H1 (cell line): ENCODE data around the gene PYGB. TPM values are rescaled to one million over a fixed set of nuclear protein-coding genes. Genes with fewer than 3 reads are reported as not detected.
A peak's percentile ranks its signal among the peaks of the same experiment; 100 is the strongest.

Experiments used
- CTCF ChIA-PET: fragments of 300-600 bp; sonication (Branson Sonifier 250); formaldehyde crosslinking; loops from one replicate; lab custom pipeline; 2021; ENCODE audit not compliant: partially characterized antibody; lab: Charles Lee
- POLR2A ChIA-PET: fragments of 300-600 bp; sonication (Branson Sonifier 250); formaldehyde crosslinking; loops from one replicate; lab custom pipeline; 2021; ENCODE audit warnings: inconsistent platforms; ENCODE audit not compliant: partially characterized antibody; lab: Charles Lee
- DNase-seq, 2 experiments: peaks; one replicate each; pipeline versions ENCODE4 v3.0.0 to v3.0.0-alpha.2; 2010 to 2022; ENCODE audit warnings: low spot score in 2 of 2, low read depth in 1 of 2, mixed read lengths in 1 of 2
- FAIRE-seq: peaks from 2 replicates; lab custom pipeline; 2011; peaks lifted over from hg19 to GRCh38; lab: Jason Lieb, UNC
- H2AFZ ChIP-seq: 2 replicates; pipeline ENCODE4 v1.8.1; 2012; ENCODE audit warnings: low read length, inconsistent platforms
- H2AK5ac ChIP-seq: 2 replicates; pipeline ENCODE4 v1.6.1; 2013; ENCODE audit warnings: low read depth, low read length
- H2BK120ac ChIP-seq: replicated peaks from 2 replicates; pipeline ENCODE3; 2013; ENCODE audit warnings: low read depth, low read length, inconsistent platforms
- H2BK12ac ChIP-seq: 2 replicates; pipeline ENCODE4 v1.6.1; 2013; ENCODE audit warnings: low read depth, low read length
- H2BK15ac ChIP-seq: 2 replicates; pipeline ENCODE4 v1.6.1; 2013; ENCODE audit warnings: low read length
- H2BK20ac ChIP-seq: 2 replicates; pipeline ENCODE4 v1.6.1; 2013; ENCODE audit warnings: low read length
- H2BK5ac ChIP-seq: 2 replicates; pipeline ENCODE4 v1.6.1; 2013; ENCODE audit warnings: low read depth, low read length
- H3K14ac ChIP-seq: 2 replicates; pipeline ENCODE4 v1.6.1; 2013; ENCODE audit warnings: inconsistent platforms; ENCODE audit not compliant: insufficient read length
- H3K18ac ChIP-seq: 2 replicates; pipeline ENCODE4 v1.6.1; 2013; ENCODE audit warnings: low read length; ENCODE audit errors: extremely low read depth
- H3K23ac ChIP-seq: 2 replicates; pipeline ENCODE4 v1.6.1; 2013; ENCODE audit warnings: inconsistent platforms; ENCODE audit not compliant: insufficient read length
- H3K23me2 ChIP-seq: 2 replicates; pipeline ENCODE4 v1.6.1; 2013; ENCODE audit warnings: low read depth, low read length
- H3K27ac ChIP-seq: 2 replicates; pipeline ENCODE4 v1.6.1; 2011; ENCODE audit warnings: low read depth, low read length, inconsistent platforms
- H3K27me3 ChIP-seq, 4 experiments: replicated peaks in 1 of 4; 1 replicate in 1 of 4; 2 replicates in 3 of 4; pipeline versions ENCODE4 v1.6.1 to v1.8.1; 2011 to 2013; ENCODE audit warnings: low read length in 3 of 4, mild to moderate bottlenecking in 3 of 4, inconsistent platforms in 2 of 4, mixed read lengths in 2 of 4, moderate library complexity in 1 of 4; ENCODE audit not compliant: control insufficient read depth in 3 of 4, insufficient read depth in 3 of 4; ENCODE audit errors: extremely low read depth in 1 of 4
- H3K36me3 ChIP-seq, 4 experiments: 2 replicates each; pipeline versions ENCODE4 v1.6.1 to v1.8.1; 2011 to 2013; ENCODE audit warnings: mild to moderate bottlenecking in 4 of 4, low read length in 3 of 4, moderate library complexity in 2 of 4, control low read depth in 1 of 4, inconsistent platforms in 1 of 4; ENCODE audit not compliant: insufficient read depth in 4 of 4, control insufficient read depth in 2 of 4
- H3K4ac ChIP-seq: replicated peaks from 2 replicates; pipeline ENCODE3; 2013; ENCODE audit warnings: low read length, low read depth, mixed read lengths, inconsistent platforms; ENCODE audit not compliant: insufficient read length
- H3K4me1 ChIP-seq, 4 experiments: replicated peaks in 1 of 4; 1 replicate in 1 of 4; 2 replicates in 3 of 4; pipeline versions ENCODE4 v1.6.1 to v1.8.1; 2011 to 2013; ENCODE audit warnings: low read length in 3 of 4, inconsistent platforms in 2 of 4, mixed read lengths in 1 of 4; ENCODE audit not compliant: insufficient read depth in 4 of 4, control insufficient read depth in 3 of 4
- H3K4me2 ChIP-seq, 2 experiments: 2 replicates each; pipeline versions ENCODE4 v1.6.1 to v1.8.1; 2011 to 2013; ENCODE audit warnings: low read depth in 2 of 2, low read length in 2 of 2, control low read depth in 1 of 2, inconsistent platforms in 1 of 2, mild to moderate bottlenecking in 1 of 2; ENCODE audit not compliant: insufficient read depth in 1 of 2
- H3K4me3 ChIP-seq, 4 experiments: fragments of 200-600, 300-600 bp in 1 of 4; sonication (generic), shearing (Covaris generic), sonication (Bioruptor Twin) in 1 of 4; 2 replicates each; pipeline versions ENCODE4 v1.5.1 to v1.8.1; 2011 to 2016; ENCODE audit warnings: low read length in 4 of 4, low read depth in 3 of 4, control low read depth in 2 of 4, inconsistent platforms in 2 of 4, mild to moderate bottlenecking in 2 of 4, mixed read lengths in 1 of 4, moderate library complexity in 1 of 4; ENCODE audit not compliant: insufficient read depth in 2 of 4; ENCODE audit errors: extremely low read depth in 1 of 4
- H3K56ac ChIP-seq: replicated peaks from 2 replicates; pipeline ENCODE3; 2013; ENCODE audit warnings: low read depth, mild to moderate bottlenecking, mixed read lengths, low read length, inconsistent platforms; ENCODE audit not compliant: insufficient read length
- H3K79me1 ChIP-seq: 2 replicates; pipeline ENCODE4 v1.6.1; 2013; ENCODE audit warnings: low read depth, low read length, control low read depth
- H3K79me2 ChIP-seq, 2 experiments: 2 replicates each; pipeline versions ENCODE4 v1.6.1 to v1.8.1; 2012 to 2013; ENCODE audit warnings: low read length in 2 of 2, mild to moderate bottlenecking in 2 of 2, inconsistent platforms in 1 of 2; ENCODE audit not compliant: insufficient read depth in 2 of 2, control insufficient read depth in 1 of 2
- H3K9ac ChIP-seq, 4 experiments: replicated peaks in 1 of 4; 1 replicate in 1 of 4; 2 replicates in 3 of 4; pipeline versions ENCODE4 v1.6.1 to v1.8.1; 2011 to 2013; ENCODE audit warnings: low read depth in 3 of 4, low read length in 3 of 4, control low read depth in 2 of 4, mild to moderate bottlenecking in 2 of 4, moderate library complexity in 2 of 4, inconsistent platforms in 1 of 4; ENCODE audit errors: extremely low read depth in 1 of 4
- H3K9me3 ChIP-seq, 2 experiments: 2 replicates each; pipeline versions ENCODE4 v1.6.1 to v1.8.1; 2012 to 2013; ENCODE audit warnings: mild to moderate bottlenecking in 2 of 2, moderate library complexity in 2 of 2, control low read depth in 1 of 2, inconsistent platforms in 1 of 2, low read depth in 1 of 2, low read length in 1 of 2, mixed read lengths in 1 of 2; ENCODE audit not compliant: insufficient read depth in 2 of 2
- H4K20me1 ChIP-seq, 2 experiments: replicated peaks in 1 of 2; 2 replicates each; pipeline versions ENCODE3 to v1.8.1; 2011 to 2013; ENCODE audit warnings: inconsistent platforms in 2 of 2, low read length in 2 of 2, mild to moderate bottlenecking in 1 of 2; ENCODE audit not compliant: insufficient read depth in 2 of 2, control insufficient read depth in 1 of 2
- H4K5ac ChIP-seq: 2 replicates; pipeline ENCODE4 v1.6.1; 2013; ENCODE audit warnings: low read length, low read depth, mixed read lengths, inconsistent platforms; ENCODE audit not compliant: insufficient read length
- H4K8ac ChIP-seq: 2 replicates; pipeline ENCODE4 v1.8.0; 2013; ENCODE audit warnings: mild to moderate bottlenecking, moderate library complexity, low read length, inconsistent platforms; ENCODE audit not compliant: insufficient read depth; ENCODE audit errors: extremely low read depth
- H4K91ac ChIP-seq: replicated peaks from 2 replicates; pipeline ENCODE3; 2013; ENCODE audit warnings: low read length, mixed read lengths, inconsistent platforms; ENCODE audit not compliant: insufficient read length
- MAFK ChIP-seq: IDR thresholded peaks from 2 replicates; pipeline ENCODE4 v1.6.1; 2012; ENCODE audit warnings: low read depth, mild to moderate bottlenecking, improper control_type of control experiment, low read length
- POLR2A ChIP-seq, 2 experiments: IDR thresholded peaks; 1 replicate in 1 of 2; 2 replicates in 1 of 2; pipeline ENCODE4 v1.6.1; 2011; ENCODE audit warnings: low read depth in 2 of 2, low read length in 2 of 2, mild to moderate bottlenecking in 2 of 2; ENCODE audit errors: control extremely low read depth in 1 of 2
- RBBP5 ChIP-seq: IDR thresholded peaks from 2 replicates; pipeline ENCODE4 v1.7.1; 2012; ENCODE audit warnings: low read depth, mild to moderate bottlenecking, inconsistent platforms, low read length, moderate library complexity, borderline replicate concordance
- SUZ12 ChIP-seq: fragments of 200-600 bp; sonication (generic); IDR thresholded peaks from 2 replicates; pipeline ENCODE4 v1.6.1; 2012; ENCODE audit warnings: mild to moderate bottlenecking, inconsistent platforms, low read length, moderate library complexity, mixed read lengths
- WGBS, 2 experiments: shearing (Covaris generic) in 1 of 2; methylation state at CpG; one replicate each; pipeline versions ENCODE4 v1.1.6 to v1.1.7; 2013 to 2015; ENCODE audit warnings: low lambda C conversion rate in 2 of 2, mixed read lengths in 2 of 2, inconsistent platforms in 1 of 2, low coverage in 1 of 2, missing lambda C conversion rate in 1 of 2; ENCODE audit not compliant: insufficient replicate concordance in 2 of 2, insufficient coverage in 1 of 2, insufficient read length in 1 of 2; ENCODE audit errors: extremely low coverage in 1 of 2, missing lambda C conversion rate in 1 of 2; 5-methylcytosine and 5-hydroxymethylcytosine counted together
- polyA plus RNA-seq, 7 experiments: library from polyadenylated mRNA; depleted of rRNA in 3 of 7; stranded (reverse) in 5 of 7; unstranded in 2 of 7; fragments of >200 nt in 5 of 7; fragments of 200-250 nt in 2 of 7; gene quantifications; 1 replicate in 5 of 7; 2 replicates in 1 of 7; 4 replicates in 1 of 7; pipeline versions ENCODE4 v1.2.1 to v1.2.3, GENCODE V29; 2011 to 2013; ENCODE audit warnings: missing spikeins in 2 of 7, mixed read lengths in 2 of 7
- total RNA-seq: library from RNA; stranded (reverse); fragmentation: NEBNext Ultra II Directional; extraction: Animal tissue kit (Norgen Biotek cat#: 25700); gene quantifications from 2 replicates; pipeline ENCODE4 v1.2.1, GENCODE V29; 2021
- TF ChIP-seq, protein P1 (sequence below), 3 experiments: IDR thresholded peaks; 1 replicate in 2 of 3; 2 replicates in 1 of 3; pipeline versions ENCODE4 v1.5.1 to v1.6.1; 2011; ENCODE audit warnings: low read length in 3 of 3, mild to moderate bottlenecking in 3 of 3, inconsistent platforms in 2 of 3, low read depth in 1 of 3, moderate library complexity in 1 of 3; ENCODE audit not compliant: insufficient read depth in 1 of 3; ENCODE audit errors: control extremely low read depth in 1 of 3

Gene PYGB
- total and polyA plus RNA-seq, 2 of the 8 experiments (the other 6 are each of a cell fraction or from before 2014, with no cell fraction given) = 26.6 to 56.0 TPM

DNA sequence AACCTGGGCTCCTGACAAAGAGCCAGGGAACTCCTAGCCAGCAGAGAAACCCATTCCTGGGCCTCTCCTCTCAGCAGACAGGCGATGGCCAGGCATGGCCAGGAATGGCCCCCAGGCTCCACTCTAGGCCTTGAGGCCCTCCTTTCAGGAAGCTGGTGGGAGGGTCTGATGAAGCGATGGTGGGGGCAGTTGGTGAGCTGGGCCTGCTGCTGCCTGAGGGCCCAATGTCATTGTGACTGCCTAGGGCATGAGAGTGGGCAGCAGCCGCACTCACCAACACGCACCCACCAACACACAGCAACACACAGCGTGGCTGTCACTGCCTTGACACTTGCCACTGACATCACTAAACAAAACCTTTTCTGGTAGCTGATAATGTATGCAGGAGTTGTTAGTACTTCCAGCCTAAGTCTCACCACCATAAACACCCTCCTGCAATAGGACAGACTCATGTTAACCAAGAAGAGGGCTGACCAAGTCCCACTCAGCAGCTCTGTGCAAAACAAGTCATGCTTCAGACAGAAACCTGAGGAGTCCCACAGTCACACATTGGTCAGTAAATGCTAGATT is 73.5 kb downstream of the PYGB start:
- no peak overlapping the region for H2BK12ac ChIP-seq
- peaks cover 3 to 9% (median 4%) of the 10 kb centered on the region in 4 experiments for H3K4me1 ChIP-seq
- H2AFZ ChIP-seq = no peak overlapping the region
- no peak overlapping the region for H2BK5ac ChIP-seq
- H3K4me2 ChIP-seq = no peak overlapping the region
- H3K14ac ChIP-seq = no peak overlapping the region
- H2AK5ac ChIP-seq = no peak overlapping the region
- peaks cover 0 to 6% (median 3%) of the 10 kb centered on the region in 4 experiments; a peak in 3 of 8 replicates for H3K36me3 ChIP-seq
- 95% methylated on average over 5 of the region's 5 CpGs; no CpG with 5 or more reads in 1 of the 2 experiments for WGBS, 2 experiments
- FAIRE-seq = no peak
- H3K23me2 ChIP-seq = no peaks in the 10 kb centered on the region; the same call in 1 of the 2 replicates
- H4K8ac ChIP-seq = no peak overlapping the region
- H3K56ac ChIP-seq = no peak overlapping the region
- no peak overlapping the region for H2BK20ac ChIP-seq
- no peak overlapping the region for H3K27ac ChIP-seq
- CTCF ChIA-PET = interaction anchor here (1.0 to 3.0 kb wide), 7 partner anchors 10 to 78 kb away, joined by 3 to 17 read pairs (median 5); no protein-coding TSS in a partner anchor
- H2BK15ac ChIP-seq = no peak overlapping the region
- TF ChIP-seq, protein P1, sequence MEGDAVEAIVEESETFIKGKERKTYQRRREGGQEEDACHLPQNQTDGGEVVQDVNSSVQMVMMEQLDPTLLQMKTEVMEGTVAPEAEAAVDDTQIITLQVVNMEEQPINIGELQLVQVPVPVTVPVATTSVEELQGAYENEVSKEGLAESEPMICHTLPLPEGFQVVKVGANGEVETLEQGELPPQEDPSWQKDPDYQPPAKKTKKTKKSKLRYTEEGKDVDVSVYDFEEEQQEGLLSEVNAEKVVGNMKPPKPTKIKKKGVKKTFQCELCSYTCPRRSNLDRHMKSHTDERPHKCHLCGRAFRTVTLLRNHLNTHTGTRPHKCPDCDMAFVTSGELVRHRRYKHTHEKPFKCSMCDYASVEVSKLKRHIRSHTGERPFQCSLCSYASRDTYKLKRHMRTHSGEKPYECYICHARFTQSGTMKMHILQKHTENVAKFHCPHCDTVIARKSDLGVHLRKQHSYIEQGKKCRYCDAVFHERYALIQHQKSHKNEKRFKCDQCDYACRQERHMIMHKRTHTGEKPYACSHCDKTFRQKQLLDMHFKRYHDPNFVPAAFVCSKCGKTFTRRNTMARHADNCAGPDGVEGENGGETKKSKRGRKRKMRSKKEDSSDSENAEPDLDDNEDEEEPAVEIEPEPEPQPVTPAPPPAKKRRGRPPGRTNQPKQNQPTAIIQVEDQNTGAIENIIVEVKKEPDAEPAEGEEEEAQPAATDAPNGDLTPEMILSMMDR (IDR thresholded peaks at IDR 0.05; ENCODE audit: control extremely low read depth in 1 of 3, insufficient read depth in 1 of 3, low read depth in 1 of 3, low read length in 3 of 3) = no peak
- TF ChIP-seq MAFK = no peak
- no peak for TF ChIP-seq SUZ12
- TF ChIP-seq POLR2A (IDR thresholded peaks at IDR 0.05; ENCODE audit: control extremely low read depth in 1 of 2, low read depth in 2 of 2, low read length in 2 of 2) = no peak
- TF ChIP-seq RBBP5 = no peak
- no peak overlapping the region for H3K18ac ChIP-seq
- H3K9me3 ChIP-seq = no peaks in the 10 kb centered on the region
- no peak overlapping the region for H3K9ac ChIP-seq
- peaks cover 0 to 19% of the 10 kb centered on the region in 2 experiments for H4K20me1 ChIP-seq
- no peak overlapping the region for H3K4me3 ChIP-seq
- no peak overlapping the region for H4K5ac ChIP-seq
- no peak overlapping the region for H4K91ac ChIP-seq
- DNase-seq = peak in 1 of 2 experiments; percentile 38
- H3K79me2 ChIP-seq = peaks cover 0 to 15% of the 10 kb centered on the region in 2 experiments; a peak in 2 of 4 replicates
- H3K79me1 ChIP-seq = peaks cover 17% of the 10 kb centered on the region
- no peaks in the 10 kb centered on the region for H3K27me3 ChIP-seq
- POLR2A ChIA-PET = interaction anchor here (0.6 kb wide), 1 partner anchor 86 kb away, joined by 3 read pairs; no protein-coding TSS in a partner anchor
- no peak overlapping the region for H3K23ac ChIP-seq
- H3K4ac ChIP-seq = no peak overlapping the region
- H2BK120ac ChIP-seq = no peak overlapping the region
